GM23338 (cell line): Measurements from ENCODE around the gene TLCD3A. TPM values are rescaled to one million over a fixed set of nuclear protein-coding genes. Genes with fewer than 3 reads are reported as not detected.
"Not testable (repeated sequence)": the region's sequence is repeated elsewhere in the genome, so short reads cannot be mapped to it uniquely, and the experiment has no call there.

Experiments
- ATAC-seq: fragments of 200-7000 bp; cut with Tn5 transposase; 3 replicates; pipeline ENCODE4 v1.9.1; 2020
- DNase-seq: peaks from one replicate; pipeline ENCODE4 v3.0.0-alpha.2; 2015; ENCODE audit warnings: low spot score
- H2AFZ ChIP-seq: fragments of 200-600 bp; sonication (generic); 2 replicates; pipeline ENCODE4 v1.8.0; 2016; ENCODE audit warnings: antibody characterized with exemption, mild to moderate bottlenecking, moderate library complexity
- H3F3A ChIP-seq: fragments of 200-600 bp; sonication (generic); replicated peaks from 2 replicates; pipeline ENCODE4 v1.8.0; 2017; ENCODE audit warnings: antibody characterized with exemption, mixed run types, low read depth
- H3K27ac ChIP-seq: fragments of 200-600 bp; sonication (generic); 2 replicates; pipeline ENCODE4 v1.6.1; 2016; ENCODE audit warnings: low read depth
- H3K27me3 ChIP-seq: fragments of 200-600 bp; sonication (generic); 2 replicates; pipeline ENCODE4 v1.8.0; 2016; ENCODE audit warnings: mild to moderate bottlenecking, mixed run types, moderate library complexity; ENCODE audit not compliant: insufficient read depth
- H3K36me3 ChIP-seq: fragments of 200-600 bp; sonication (generic); 2 replicates; pipeline ENCODE4 v1.8.0; 2016; ENCODE audit warnings: mild to moderate bottlenecking; ENCODE audit not compliant: insufficient read depth
- H3K4me1 ChIP-seq: fragments of 200-600 bp; sonication (generic); 2 replicates; pipeline ENCODE4 v1.8.0; 2016; ENCODE audit warnings: mild to moderate bottlenecking, moderate library complexity; ENCODE audit not compliant: insufficient read depth
- H3K4me2 ChIP-seq: fragments of 200-600 bp; sonication (generic); 2 replicates; pipeline ENCODE4 v1.7.1; 2017; ENCODE audit warnings: mixed run types
- H3K4me3 ChIP-seq: fragments of 200-600 bp; sonication (generic); 2 replicates; pipeline ENCODE4 v1.6.1; 2016; ENCODE audit warnings: mixed run types
- H3K79me2 ChIP-seq: fragments of 200-600 bp; sonication (generic); replicated peaks from 2 replicates; pipeline ENCODE4 v1.8.0; 2017; ENCODE audit warnings: mild to moderate bottlenecking; ENCODE audit not compliant: insufficient read depth
- H3K9me2 ChIP-seq: fragments of 200-600 bp; sonication (generic); 2 replicates; pipeline ENCODE4 v1.8.0; 2017; ENCODE audit not compliant: insufficient read depth
- H4K20me1 ChIP-seq: fragments of 200-600 bp; sonication (generic); replicated peaks from 2 replicates; pipeline ENCODE4 v1.8.0; 2017; ENCODE audit warnings: mild to moderate bottlenecking; ENCODE audit not compliant: insufficient read depth
- H3K27ac Mint-ChIP-seq: 2 replicates; pipeline ENCODE4 v1.8.0; 2020; ENCODE audit warnings: inconsistent platforms, mild to moderate bottlenecking, moderate library complexity, mixed read lengths
- H3K27me3 Mint-ChIP-seq: 3 replicates; pipeline ENCODE4 v1.8.0; 2022; ENCODE audit warnings: low read depth, mild to moderate bottlenecking, moderate library complexity, mixed read lengths, inconsistent platforms; ENCODE audit not compliant: insufficient read depth, poor library complexity
- H3K36me3 Mint-ChIP-seq: 3 replicates; pipeline ENCODE4 v1.8.0; 2021; ENCODE audit warnings: low read depth, mild to moderate bottlenecking, inconsistent platforms, moderate library complexity, mixed read lengths
- H3K4me1 Mint-ChIP-seq: 3 replicates; pipeline ENCODE4 v1.8.0; 2020; ENCODE audit warnings: mild to moderate bottlenecking, inconsistent platforms, mixed read lengths
- H3K4me3 Mint-ChIP-seq: 3 replicates; pipeline ENCODE4 v1.8.0; 2021; ENCODE audit warnings: moderate library complexity, mild to moderate bottlenecking, inconsistent platforms, mixed read lengths
- H3K9me3 Mint-ChIP-seq: 3 replicates; pipeline ENCODE4 v1.8.0; 2020; ENCODE audit warnings: moderate library complexity, mild to moderate bottlenecking, inconsistent platforms, mixed read lengths
- CTCF ChIP-seq, 2 experiments: fragments of 200-600 bp in 1 of 2; sonication (generic) in 1 of 2; conservative IDR thresholded peaks; 2 replicates each; pipeline versions ENCODE4 v1.5.1 to v1.6.1; 2016 to 2017; ENCODE audit warnings: antibody characterized with exemption in 2 of 2, low read depth in 2 of 2, mild to moderate bottlenecking in 2 of 2, moderate library complexity in 1 of 2
- POLR2AphosphoS5 ChIP-seq: IDR thresholded peaks from 2 replicates; pipeline ENCODE4 v1.6.1; 2016; ENCODE audit warnings: antibody characterized with exemption, low read depth
- REST ChIP-seq: IDR thresholded peaks from one replicate; pipeline ENCODE4 v1.6.1; 2018; ENCODE audit warnings: antibody characterized with exemption; ENCODE audit not compliant: unreplicated experiment
- STAT1 ChIP-seq: IDR thresholded peaks from one replicate; pipeline ENCODE4 v1.6.1; 2016; ENCODE audit warnings: antibody characterized with exemption; ENCODE audit not compliant: unreplicated experiment
- ZNF331 ChIP-seq: fragments of 250-450 bp; sonication (Bioruptor Pico); IDR thresholded peaks from 2 replicates; pipeline ENCODE4 v1.5.0; 2020; ENCODE audit warnings: low read depth, mild to moderate bottlenecking, moderate library complexity
- polyA plus RNA-seq: library from polyadenylated mRNA; unstranded; fragments of >200 nt; fragmentation: Nextera tagmentation; extraction: Ambion mirVana; gene quantifications from 2 replicates; pipeline ENCODE4 v1.2.1, GENCODE V29; 2016
- total RNA-seq: library from RNA; depleted of rRNA; stranded (reverse); fragments of >200 nt; shearing (Covaris generic); gene quantifications from 2 replicates; pipeline ENCODE4 v1.2.3, GENCODE V29; 2014

TLCD3A gene
- total and polyA plus RNA-seq, 2 experiments from 2014 or later = 10.3 to 21.1 TPM

- Mint-ChIP-seq H3K36me3 (peaks cover 90% of the 10 kb centered on the region), H3K4me3 (no peak overlapping the region), H3K4me1 (peaks cover 11% of the 10 kb centered on the region), H3K27ac (no peak overlapping the region), H3K27me3 (peaks cover 12% of the 10 kb centered on the region), H3K9me3 (peaks cover 31% of the 10 kb centered on the region)
- ATAC-seq (no peak), DNase-seq (no peak)
- Histone ChIP-seq H3K4me3 (no peak overlapping the region), H3K4me2 (no peak overlapping the region), H3K4me1 (peaks cover 6% of the 10 kb centered on the region; the same call in 1 of the 2 replicates), H3K27me3 (no peaks in the 10 kb centered on the region), H3K79me2 (peaks cover 38% of the 10 kb centered on the region), H3K27ac (no peak overlapping the region), H3F3A (0 out of 2 replicates have a peak, but pooled peaks cover 14% of the 10 kb centered on the region), H2AFZ (no peak overlapping the region), H3K36me3 (peaks cover 45% of the 10 kb centered on the region), H3K9me2 (no peaks in the 10 kb centered on the region), H4K20me1 (peaks cover 12% of the 10 kb centered on the region)
- no peak for TF ChIP-seq ZNF331 (CRISPR knock-in tag)
Observed at GRCh38 chr17:746783-747629, 14.6 kb downstream of the TLCD3A start.

- Histone ChIP-seq H3K36me3 (peaks cover 37% of the 10 kb centered on the region; the same call in 1 of the 2 replicates), H3K79me2 (peaks cover 38% of the 10 kb centered on the region)
- H3K36me3 Mint-ChIP-seq = peaks cover 82% of the 10 kb centered on the region
- peaks cover 42% of the 10 kb centered on the region for H3K9me3 Mint-ChIP-seq
- not testable (repeated sequence) for H3K4me1 ChIP-seq, H3K27ac ChIP-seq, H3F3A ChIP-seq, H2AFZ ChIP-seq, H4K20me1 ChIP-seq, H3K27me3 ChIP-seq, H3K4me3 Mint-ChIP-seq, H3K9me2 ChIP-seq, H3K27ac Mint-ChIP-seq, H3K4me2 ChIP-seq, ATAC-seq, DNase-seq, H3K4me3 ChIP-seq
- H3K4me1 Mint-ChIP-seq = peaks cover 11% of the 10 kb centered on the region
- H3K27me3 Mint-ChIP-seq = peaks cover 18% of the 10 kb centered on the region
Observed at GRCh38 chr17:748604-749003, 16.2 kb downstream of the TLCD3A start.

GRCh38 chr17:749359-749758 lies 17.0 kb downstream of the TLCD3A start:
- peaks cover 23% of the 10 kb centered on the region for H3K27me3 Mint-ChIP-seq
- not testable (repeated sequence) for H3K27ac Mint-ChIP-seq, H3K27ac ChIP-seq, H3K4me3 Mint-ChIP-seq, H3K9me2 ChIP-seq, H3K27me3 ChIP-seq, H4K20me1 ChIP-seq, H3K4me3 ChIP-seq, H3F3A ChIP-seq, ATAC-seq, H2AFZ ChIP-seq, H3K4me2 ChIP-seq, DNase-seq, H3K4me1 ChIP-seq
- peaks cover 42% of the 10 kb centered on the region for H3K9me3 Mint-ChIP-seq
- Histone ChIP-seq H3K79me2 (peaks cover 38% of the 10 kb centered on the region), H3K36me3 (peaks cover 31% of the 10 kb centered on the region; the same call in 1 of the 2 replicates)
- peaks cover 74% of the 10 kb centered on the region for H3K36me3 Mint-ChIP-seq
- peaks cover 11% of the 10 kb centered on the region for H3K4me1 Mint-ChIP-seq

- Mint-ChIP-seq H3K36me3 (peaks cover 67% of the 10 kb centered on the region), H3K4me1 (peaks cover 12% of the 10 kb centered on the region), H3K27me3 (peaks cover 23% of the 10 kb centered on the region), H3K27ac (no peak overlapping the region), H3K9me3 (peaks cover 42% of the 10 kb centered on the region), H3K4me3 (peak overlapping the region; percentile 93)
- peak overlapping the region; percentile 96 for H3K4me3 ChIP-seq
- peaks cover 30% of the 10 kb centered on the region; the same call in 1 of the 2 replicates for H3K36me3 ChIP-seq
- ATAC-seq = no peak
- H3K79me2 ChIP-seq = peaks cover 38% of the 10 kb centered on the region
- H3F3A ChIP-seq = 0 out of 2 replicates have a peak, but pooled peaks cover 4% of the 10 kb centered on the region
- H3K27ac ChIP-seq = no peak overlapping the region
- no peak for DNase-seq
- H2AFZ ChIP-seq = no peak overlapping the region
- H4K20me1 ChIP-seq = peaks cover 7% of the 10 kb centered on the region; the same call in 1 of the 2 replicates
- peak overlapping the region; percentile 99 for H3K4me2 ChIP-seq
- H3K9me2 ChIP-seq = peaks cover 3% of the 10 kb centered on the region; the same call in 1 of the 2 replicates
- H3K4me1 ChIP-seq = peaks cover 6% of the 10 kb centered on the region; the same call in 1 of the 2 replicates
- no peaks in the 10 kb centered on the region for H3K27me3 ChIP-seq
- TF ChIP-seq REST (no peak), POLR2AphosphoS5 (no peak), STAT1 (no peak), CTCF (conservative IDR thresholded peaks at IDR 0.05; ENCODE audit: low read depth in 2 of 2) (no peak)
Observed at GRCh38 chr17:750431-751037, 18.1 kb downstream of the TLCD3A start.
